GM12875 (cell line): Measurements from ENCODE around the gene IRAK1BP1.

Experiments used
- H3K4me3 ChIP-seq: one replicate; pipeline ENCODE4 v1.5.1; 2011; ENCODE audit warnings: low read depth, low read length, control low read depth
- CTCF ChIP-seq: IDR thresholded peaks from 2 replicates; pipeline ENCODE4 v1.5.1; 2011; ENCODE audit warnings: low read depth, mild to moderate bottlenecking, control low read depth, inconsistent platforms, low read length, moderate library complexity, borderline replicate concordance; ENCODE audit not compliant: insufficient read depth

The IRAK1BP1 gene

GRCh38 chr6:78867370-78868040 lies at the start of gene IRAK1BP1:
Gene IRAK1BP1 (plus strand): TSS chr6:78867551. CDS start chr6:78867577, 26 bp downstream.
- peak within 1 kb of the TSS; percentile 69 for H3K4me3 ChIP-seq
- peak; percentile 15; the same call in 1 of the 2 replicates for TF ChIP-seq CTCF

DNA sequence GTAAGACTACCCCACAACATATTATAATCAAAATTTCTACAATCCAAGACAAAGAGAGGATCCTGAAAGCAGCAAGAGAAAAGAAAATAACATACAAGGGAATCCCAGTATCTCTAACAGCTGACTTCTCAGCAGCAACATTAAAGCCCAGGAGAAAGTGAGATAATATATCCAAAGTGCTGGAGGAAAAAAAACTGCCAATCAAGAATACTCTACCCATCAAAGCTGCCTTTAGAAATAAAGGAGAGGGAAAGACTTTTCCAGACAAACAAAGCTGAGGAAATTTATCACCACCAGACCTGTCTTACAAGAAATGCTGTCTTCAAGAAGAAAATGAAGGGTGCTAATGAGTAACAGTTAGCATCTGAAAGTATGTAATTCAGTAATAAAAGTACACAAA lies 43.3 kb upstream of the IRAK1BP1 start:
- no peak overlapping the region for H3K4me3 ChIP-seq
- TF ChIP-seq CTCF: no peak

DNA sequence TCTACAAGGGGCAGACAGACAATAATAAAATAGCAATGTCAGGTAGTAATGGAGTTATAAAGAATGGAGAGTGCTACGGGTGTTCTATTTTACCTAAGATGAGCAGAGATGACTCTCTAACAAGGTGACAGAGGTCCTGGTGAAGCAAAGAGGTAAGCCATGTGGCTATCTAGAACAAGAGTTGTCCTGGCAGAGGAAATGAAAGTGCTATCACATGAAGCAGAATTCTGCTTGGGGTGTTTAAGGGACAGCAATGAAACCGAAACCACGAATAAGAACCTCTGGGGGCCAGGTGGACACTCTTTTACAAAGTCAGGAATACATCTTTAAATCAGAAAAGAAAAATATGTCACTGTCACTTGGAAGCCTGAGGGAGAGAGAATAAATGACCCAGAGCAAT lies 37.9 kb upstream of the IRAK1BP1 start:
- TF ChIP-seq CTCF: no peak
- H3K4me3 ChIP-seq: no peak overlapping the region

GRCh38 chr6:78830805-78831204 lies 36.5 kb upstream of the IRAK1BP1 start:
- no peak overlapping the region for H3K4me3 ChIP-seq
- no peak for TF ChIP-seq CTCF

- no peak for TF ChIP-seq CTCF
- H3K4me3 ChIP-seq: no peak overlapping the region
Measured at GRCh38 chr6:78831492-78831891, 35.9 kb upstream of the IRAK1BP1 start.

- H3K4me3 ChIP-seq: no peak overlapping the region
- TF ChIP-seq CTCF: no peak
Measured at GRCh38 chr6:78832091-78832808, 35.1 kb upstream of the IRAK1BP1 start.

DNA sequence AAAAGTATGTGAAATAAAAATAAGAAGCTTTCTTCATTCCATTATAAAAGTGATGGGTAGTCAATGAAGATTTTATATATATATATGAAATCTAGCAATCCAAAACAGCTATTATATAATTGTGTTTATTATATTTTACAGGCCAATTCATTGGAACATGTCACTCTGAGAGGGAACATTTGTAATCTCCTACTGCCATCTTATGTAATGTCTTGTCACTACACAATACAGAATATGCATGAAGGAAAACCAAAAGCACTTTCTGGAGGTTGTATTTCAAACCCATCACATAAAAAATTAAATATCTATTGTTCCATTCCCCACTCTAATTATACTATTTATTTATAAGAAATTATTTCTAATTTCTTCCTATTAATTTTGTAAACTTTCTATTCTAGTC lies 31.5 kb upstream of the IRAK1BP1 start:
- H3K4me3 ChIP-seq: no peak overlapping the region
- TF ChIP-seq CTCF: no peak
